GM19372 (cell line): ENCODE data around the gene FILIP1L.
A peak's percentile ranks its signal among the peaks of the same experiment; 100 is the strongest.

Source experiments
- ATAC-seq: cut with Tn5 transposase; IDR thresholded peaks from one replicate; pipeline ENCODE4 v1.9.1; 2021; ENCODE audit warnings: mild to moderate bottlenecking, low read depth, moderate library complexity; ENCODE audit not compliant: unreplicated experiment

The FILIP1L gene

GRCh38 chr3:100127792-100128191 is 13.5 kb upstream of the FILIP1L start:
- ATAC-seq, result no peak

DNA sequence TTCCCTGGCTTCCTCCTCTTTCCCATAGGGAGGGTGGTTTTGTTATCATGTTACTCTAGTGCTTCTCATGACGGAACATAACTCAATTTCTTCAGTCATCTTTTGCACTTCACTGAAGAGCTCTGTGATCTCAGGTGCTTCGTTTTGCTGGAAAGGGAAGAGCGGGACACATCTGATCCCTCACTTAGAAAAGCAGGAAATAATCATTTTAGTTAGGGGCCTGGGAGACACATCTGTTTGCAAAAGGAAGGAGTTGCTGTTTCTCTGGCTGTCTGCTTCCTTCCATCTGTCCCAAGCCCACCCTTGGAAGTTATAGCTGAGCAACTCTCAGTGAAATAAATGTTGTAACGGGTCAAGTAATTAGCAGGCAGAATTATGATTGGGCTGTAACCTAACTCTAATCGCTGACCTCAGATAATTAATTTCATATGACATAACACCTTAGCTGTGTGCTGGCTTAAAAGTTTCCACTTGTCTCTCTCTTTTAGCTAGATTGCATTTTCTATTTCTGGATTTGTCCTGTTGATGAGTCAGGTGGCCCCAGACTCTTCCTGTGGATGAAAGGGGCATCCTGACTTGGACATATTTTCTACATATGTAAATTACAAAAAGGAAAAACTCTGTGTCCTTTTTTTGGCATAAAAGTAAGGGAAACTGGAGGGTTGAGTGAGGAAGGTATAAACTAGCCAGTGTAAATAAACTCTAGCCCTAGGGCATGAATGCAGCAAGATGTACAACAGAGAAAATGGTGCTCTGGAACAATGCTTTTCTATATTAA is 11.0 kb upstream of the FILIP1L start:
- ATAC-seq, result no peak

DNA sequence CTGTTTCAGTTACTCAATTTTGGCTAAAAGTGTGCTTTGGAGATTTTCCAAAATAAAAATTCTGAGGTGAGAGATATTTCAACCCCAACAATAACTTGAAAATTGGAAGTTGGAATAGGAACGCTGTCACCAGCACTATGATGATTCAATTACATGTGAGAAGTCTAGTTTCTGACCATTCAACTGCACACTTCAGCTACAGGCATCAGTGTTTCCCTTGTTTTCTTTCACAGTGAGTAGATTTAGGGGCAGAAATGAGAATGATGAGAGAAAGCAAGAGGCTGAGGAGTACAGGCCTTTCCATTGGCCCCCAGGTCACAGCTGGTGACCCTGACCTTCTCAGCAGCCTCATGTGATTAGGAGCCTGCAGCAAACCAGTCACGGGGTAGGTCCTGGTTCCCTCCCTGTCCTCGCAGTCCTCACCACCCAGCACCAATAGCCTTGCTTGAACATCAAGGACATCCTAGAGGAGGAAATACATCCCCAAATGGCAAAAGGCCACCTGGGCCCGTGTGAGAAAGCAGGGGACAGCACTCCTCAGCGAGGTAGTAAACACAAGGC is 10.0 kb upstream of the FILIP1L start:
- no peak for ATAC-seq

- ATAC-seq, result no peak
These were observed 8.8 kb upstream of the FILIP1L start for GRCh38 chr3:100123112-100123511.

DNA sequence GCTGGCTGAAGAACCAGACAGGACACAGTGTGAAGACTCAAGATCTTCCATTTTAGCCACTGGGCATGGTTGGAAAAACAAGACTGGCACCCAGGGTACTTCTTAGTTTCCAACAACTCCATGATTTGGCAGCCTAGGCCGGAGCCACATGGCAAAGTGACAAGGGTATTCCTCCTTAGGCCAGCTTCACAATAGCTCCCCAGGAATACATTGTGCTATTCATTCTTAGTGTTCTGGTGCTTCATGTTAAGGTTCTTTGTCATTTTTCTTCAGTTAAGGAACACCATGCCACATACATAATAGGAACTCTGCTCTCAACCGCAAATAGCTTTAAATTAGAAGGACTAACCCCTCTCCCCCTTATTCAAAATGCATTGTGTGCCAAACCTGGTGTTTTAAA is 8.0 kb upstream of the FILIP1L start:
- ATAC-seq, result no peak

DNA sequence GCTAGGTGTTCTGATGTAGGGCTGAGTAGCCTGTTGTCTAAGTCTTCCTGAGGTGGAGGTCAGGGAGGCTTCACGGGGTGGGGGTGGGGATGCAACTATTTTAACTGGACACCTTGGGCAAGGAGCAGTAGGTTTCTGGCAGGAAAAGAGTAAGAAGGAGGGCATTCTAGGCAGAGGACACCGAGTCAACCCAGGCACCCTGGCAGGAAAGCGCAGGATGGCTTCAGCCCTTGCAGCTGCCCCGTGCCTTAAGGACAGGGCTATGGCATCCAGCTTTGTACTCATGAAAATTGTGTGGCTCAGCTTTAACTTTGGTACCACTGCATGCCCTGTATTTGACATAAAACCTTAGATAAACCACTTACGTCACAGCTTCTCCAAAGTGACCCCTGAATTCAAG is 6.4 kb upstream of the FILIP1L start:
- ATAC-seq, result no peak

- ATAC-seq, result no peak
These were observed 5.7 kb upstream of the FILIP1L start for GRCh38 chr3:100120012-100120411.

- ATAC-seq, result no peak
These were observed 2.8 kb upstream of the FILIP1L start for GRCh38 chr3:100117093-100117492.

GRCh38 chr3:100113723-100114412 is 433 bp downstream of the FILIP1L start:
- ATAC-seq, result no peak

DNA sequence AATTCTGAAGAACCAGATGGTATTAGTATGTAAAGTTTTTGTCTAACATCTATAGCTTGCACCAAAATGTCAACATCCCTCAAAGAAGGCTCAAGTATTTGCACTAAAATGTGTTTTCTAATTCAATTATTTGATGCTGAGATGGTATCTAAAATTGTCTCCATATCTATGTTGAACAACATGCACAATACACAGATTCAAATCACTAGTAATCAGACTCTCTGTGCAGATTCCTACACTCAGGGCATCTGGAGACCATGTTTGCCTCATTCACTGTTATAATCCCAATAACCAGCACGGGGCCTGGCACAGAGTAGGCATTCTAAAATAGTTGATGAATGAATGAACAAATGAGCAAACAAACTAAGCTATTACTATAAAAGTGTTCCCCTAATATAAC is 2.6 kb downstream of the FILIP1L start:
- no peak for ATAC-seq

- ATAC-seq, result no peak
These were observed 4.1 kb downstream of the FILIP1L start for GRCh38 chr3:100110162-100110561.

- ATAC-seq, result no peak
These were observed 5.7 kb downstream of the FILIP1L start for GRCh38 chr3:100108464-100109079.

GRCh38 chr3:100107221-100107814 is 7.0 kb downstream of the FILIP1L start:
- no peak for ATAC-seq

DNA sequence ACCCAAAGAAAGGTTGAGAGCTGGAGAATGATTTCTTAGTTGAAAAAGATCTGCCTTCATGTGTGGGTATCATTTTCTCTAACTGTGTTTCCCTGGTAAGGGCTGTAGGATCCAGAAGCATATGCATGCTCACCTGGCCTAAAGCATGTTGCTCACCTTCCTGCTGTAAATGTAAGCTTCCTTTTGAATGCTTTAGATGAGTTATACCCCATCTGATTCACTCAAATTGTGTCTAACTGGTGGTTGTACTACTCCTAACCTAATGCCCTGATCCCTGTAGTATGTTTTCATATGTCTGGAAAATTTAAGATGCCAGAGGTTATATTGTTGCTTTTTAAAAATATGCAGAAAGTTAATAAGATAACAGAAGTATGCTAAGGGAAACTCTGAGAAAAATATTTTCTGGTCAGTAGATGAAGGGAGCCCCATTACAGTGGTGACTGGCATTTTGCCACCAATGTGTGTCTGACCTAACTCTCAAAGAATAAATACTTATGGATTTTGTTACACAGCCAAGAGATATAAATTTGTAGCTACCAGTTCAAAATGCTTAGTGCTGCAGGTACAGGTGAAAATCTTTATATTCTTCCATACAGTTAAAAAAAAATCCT is 7.7 kb downstream of the FILIP1L start:
- ATAC-seq, result no peak

DNA sequence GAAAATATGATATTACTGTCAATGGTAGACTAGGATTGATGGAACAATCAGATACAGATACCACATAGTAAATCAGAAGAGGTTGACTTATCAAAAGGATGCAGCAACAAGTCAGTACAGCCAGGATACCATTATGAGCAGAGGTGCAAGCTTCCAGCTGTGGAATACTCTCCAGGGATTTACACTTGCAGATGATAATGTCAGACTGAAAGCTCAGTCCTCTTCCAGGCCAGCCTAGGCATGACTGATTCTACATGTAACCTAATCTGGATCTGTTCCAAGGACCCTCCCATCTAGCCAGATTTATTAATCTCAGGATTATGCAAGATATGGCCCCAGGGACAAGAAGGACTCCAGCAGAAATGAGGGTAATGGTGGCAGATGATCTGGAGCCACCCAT is 8.2 kb downstream of the FILIP1L start:
- no peak for ATAC-seq

DNA sequence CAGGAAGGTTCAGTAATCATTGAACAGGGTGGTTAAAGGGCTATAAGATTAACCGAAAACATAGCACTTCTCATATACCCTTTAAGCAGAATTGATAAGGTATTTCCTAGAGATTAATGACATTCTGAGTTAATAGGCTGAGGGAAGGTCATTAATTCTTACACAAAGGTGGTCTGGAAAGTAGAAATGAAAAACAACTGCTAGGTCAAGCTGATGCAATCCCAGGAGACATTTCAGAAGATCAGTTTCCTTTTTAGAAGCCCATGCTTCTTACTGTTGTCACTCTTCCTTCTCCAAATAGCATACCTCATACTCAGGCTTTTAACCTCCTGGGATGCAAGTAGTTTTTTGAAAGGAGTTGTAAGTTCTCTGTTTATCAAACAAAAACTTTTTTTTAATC is 8.8 kb downstream of the FILIP1L start:
- no peak for ATAC-seq

- no peak for ATAC-seq
These were observed 9.4 kb downstream of the FILIP1L start for GRCh38 chr3:100104817-100105413.

GRCh38 chr3:100104442-100104798 is 9.9 kb downstream of the FILIP1L start:
- peak; percentile 39 for ATAC-seq

- peak; percentile 78 for ATAC-seq
These were observed 10.5 kb downstream of the FILIP1L start for GRCh38 chr3:100103558-100104441.
